SK-N-SH treated with all-trans-retinoic acid at 6 μM for 48 hours (cell line): ENCODE measurements around the gene WDR77.

Experiments
- BACH2 ChIP-seq: fragments of 250-450 bp; sonication (Bioruptor Pico); IDR thresholded peaks from 2 replicates; pipeline ENCODE4 v1.9.0; 2021; ENCODE audit warnings: mild to moderate bottlenecking, borderline replicate concordance
- CSDC2 ChIP-seq: fragments of 250-450 bp; sonication (Bioruptor Pico); IDR thresholded peaks from 2 replicates; pipeline ENCODE4 v1.5.0; 2020; ENCODE audit warnings: mild to moderate bottlenecking, moderate library complexity
- GLIS3 ChIP-seq: fragments of 250-450 bp; sonication (Bioruptor Pico); IDR thresholded peaks from 2 replicates; pipeline ENCODE4 v1.5.0; 2020; ENCODE audit warnings: mild to moderate bottlenecking, moderate library complexity
- RARB ChIP-seq: fragments of 250-450 bp; sonication (Bioruptor Pico); IDR thresholded peaks from 2 replicates; pipeline ENCODE4 v1.8.0; 2021; ENCODE audit warnings: mild to moderate bottlenecking, moderate library complexity
- TOX ChIP-seq: fragments of 250-450 bp; sonication (Bioruptor Pico); IDR thresholded peaks from 2 replicates; pipeline ENCODE4 v1.8.0; 2021; ENCODE audit warnings: mild to moderate bottlenecking, moderate library complexity, borderline replicate concordance
- ZC3H10 ChIP-seq: fragments of 250-450 bp; sonication (Bioruptor Pico); IDR thresholded peaks from 2 replicates; pipeline ENCODE4 v1.5.1; 2021; ENCODE audit warnings: mild to moderate bottlenecking, moderate library complexity
- ZFP3 ChIP-seq: fragments of 250-450 bp; sonication (Bioruptor Pico); IDR thresholded peaks from 2 replicates; pipeline ENCODE4 v1.5.0; 2020; ENCODE audit warnings: mild to moderate bottlenecking, moderate library complexity
- ZFP30 ChIP-seq: fragments of 450-650 bp; formaldehyde crosslinking; IDR thresholded peaks from 2 replicates; pipeline ENCODE4 v1.5.0; 2022; ENCODE audit warnings: mild to moderate bottlenecking, moderate library complexity
- ZNF70 ChIP-seq: fragments of 450-650 bp; formaldehyde crosslinking; IDR thresholded peaks from 2 replicates; pipeline ENCODE4 v1.5.0; 2020; ENCODE audit warnings: mild to moderate bottlenecking, moderate library complexity
- TF ChIP-seq, protein P1 (sequence below): fragments of 250-450 bp; sonication (Bioruptor Pico); IDR thresholded peaks from 2 replicates; pipeline ENCODE4 v1.5.1; 2021; ENCODE audit warnings: mild to moderate bottlenecking, moderate library complexity
- TF ChIP-seq, protein P2 (sequence below): fragments of 250-450 bp; sonication (Bioruptor Pico); IDR thresholded peaks from 2 replicates; pipeline ENCODE4 v1.8.0; 2020; ENCODE audit warnings: mild to moderate bottlenecking, moderate library complexity, borderline replicate concordance
- TF ChIP-seq, protein P3 (sequence below): fragments of 250-450 bp; sonication (Bioruptor Pico); IDR thresholded peaks from 2 replicates; pipeline ENCODE4 v1.5.1; 2020; ENCODE audit warnings: low read depth, mild to moderate bottlenecking, moderate library complexity

DNA sequence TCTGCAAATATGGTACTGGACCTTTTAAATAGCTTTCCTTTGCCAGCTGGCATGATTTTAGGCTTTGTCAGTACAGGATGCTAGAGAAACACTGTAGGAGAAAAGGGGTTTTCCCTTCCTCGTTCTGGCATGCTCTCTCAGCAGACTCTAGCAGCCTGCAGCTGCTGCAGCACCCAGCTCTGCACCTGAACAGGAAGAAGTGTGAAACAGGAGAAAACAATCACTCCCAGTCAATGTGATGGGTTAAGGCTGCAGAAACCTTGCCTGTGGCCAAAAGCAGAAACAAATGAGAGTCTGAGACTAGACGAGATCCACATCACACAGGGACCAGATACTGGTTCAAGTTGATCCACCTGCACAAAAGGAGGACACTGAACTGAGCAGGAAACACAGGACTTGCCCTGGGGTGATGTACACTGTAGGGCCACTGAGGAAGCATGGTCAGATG lies 42.7 kb downstream of the WDR77 start:
- TF ChIP-seq RARB (CRISPR knock-in tag) (no peak), GLIS3 (CRISPR knock-in tag) (no peak), TOX (CRISPR knock-in tag) (no peak), CSDC2 (CRISPR knock-in tag) (no peak), ZFP30 (CRISPR knock-in tag) (no peak), ZFP3 (CRISPR knock-in tag) (no peak), BACH2 (no peak), ZNF70 (no peak), ZC3H10 (CRISPR knock-in tag) (no peak)
- TF ChIP-seq, protein P1, sequence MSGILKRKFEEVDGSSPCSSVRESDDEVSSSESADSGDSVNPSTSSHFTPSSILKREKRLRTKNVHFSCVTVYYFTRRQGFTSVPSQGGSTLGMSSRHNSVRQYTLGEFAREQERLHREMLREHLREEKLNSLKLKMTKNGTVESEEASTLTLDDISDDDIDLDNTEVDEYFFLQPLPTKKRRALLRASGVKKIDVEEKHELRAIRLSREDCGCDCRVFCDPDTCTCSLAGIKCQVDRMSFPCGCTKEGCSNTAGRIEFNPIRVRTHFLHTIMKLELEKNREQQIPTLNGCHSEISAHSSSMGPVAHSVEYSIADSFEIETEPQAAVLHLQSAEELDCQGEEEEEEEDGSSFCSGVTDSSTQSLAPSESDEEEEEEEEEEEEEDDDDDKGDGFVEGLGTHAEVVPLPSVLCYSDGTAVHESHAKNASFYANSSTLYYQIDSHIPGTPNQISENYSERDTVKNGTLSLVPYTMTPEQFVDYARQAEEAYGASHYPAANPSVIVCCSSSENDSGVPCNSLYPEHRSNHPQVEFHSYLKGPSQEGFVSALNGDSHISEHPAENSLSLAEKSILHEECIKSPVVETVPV (CRISPR knock-in tag) = no peak
- TF ChIP-seq, protein P2, sequence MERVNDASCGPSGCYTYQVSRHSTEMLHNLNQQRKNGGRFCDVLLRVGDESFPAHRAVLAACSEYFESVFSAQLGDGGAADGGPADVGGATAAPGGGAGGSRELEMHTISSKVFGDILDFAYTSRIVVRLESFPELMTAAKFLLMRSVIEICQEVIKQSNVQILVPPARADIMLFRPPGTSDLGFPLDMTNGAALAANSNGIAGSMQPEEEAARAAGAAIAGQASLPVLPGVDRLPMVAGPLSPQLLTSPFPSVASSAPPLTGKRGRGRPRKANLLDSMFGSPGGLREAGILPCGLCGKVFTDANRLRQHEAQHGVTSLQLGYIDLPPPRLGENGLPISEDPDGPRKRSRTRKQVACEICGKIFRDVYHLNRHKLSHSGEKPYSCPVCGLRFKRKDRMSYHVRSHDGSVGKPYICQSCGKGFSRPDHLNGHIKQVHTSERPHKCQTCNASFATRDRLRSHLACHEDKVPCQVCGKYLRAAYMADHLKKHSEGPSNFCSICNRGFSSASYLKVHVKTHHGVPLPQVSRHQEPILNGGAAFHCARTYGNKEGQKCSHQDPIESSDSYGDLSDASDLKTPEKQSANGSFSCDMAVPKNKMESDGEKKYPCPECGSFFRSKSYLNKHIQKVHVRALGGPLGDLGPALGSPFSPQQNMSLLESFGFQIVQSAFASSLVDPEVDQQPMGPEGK = no peak
- TF ChIP-seq, protein P3, sequence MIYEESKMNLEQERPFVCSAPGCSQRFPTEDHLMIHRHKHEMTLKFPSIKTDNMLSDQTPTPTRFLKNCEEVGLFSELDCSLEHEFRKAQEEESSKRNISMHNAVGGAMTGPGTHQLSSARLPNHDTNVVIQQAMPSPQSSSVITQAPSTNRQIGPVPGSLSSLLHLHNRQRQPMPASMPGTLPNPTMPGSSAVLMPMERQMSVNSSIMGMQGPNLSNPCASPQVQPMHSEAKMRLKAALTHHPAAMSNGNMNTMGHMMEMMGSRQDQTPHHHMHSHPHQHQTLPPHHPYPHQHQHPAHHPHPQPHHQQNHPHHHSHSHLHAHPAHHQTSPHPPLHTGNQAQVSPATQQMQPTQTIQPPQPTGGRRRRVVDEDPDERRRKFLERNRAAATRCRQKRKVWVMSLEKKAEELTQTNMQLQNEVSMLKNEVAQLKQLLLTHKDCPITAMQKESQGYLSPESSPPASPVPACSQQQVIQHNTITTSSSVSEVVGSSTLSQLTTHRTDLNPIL (CRISPR knock-in tag) = no peak
